Lung (tissue), 12 donors: ENCODE measurements around the gene STXBP4. TPM values are rescaled to one million over a fixed set of nuclear protein-coding genes. Genes with fewer than 3 reads are reported as not detected.

Experiments
- ATAC-seq: fragments of 200-7000 bp; cut with Tn5 transposase; one replicate; pipeline ENCODE4 v1.9.1; 2020; ENCODE audit warnings: moderate number of reproducible peaks; ENCODE audit not compliant: insufficient read depth, low FRiP score
- DNase-seq, 3 donors: peaks; one replicate each; pipeline ENCODE4 v3.0.0-alpha.2; 2013 to 2017
- H3K27ac ChIP-seq, 2 donors: one replicate each; pipeline ENCODE4 v1.5.1; 2013; ENCODE audit warnings: mild to moderate bottlenecking in 2 of 2, moderate library complexity in 2 of 2, control low read depth in 1 of 2, inconsistent platforms in 1 of 2, low read depth in 1 of 2, low read length in 1 of 2
- H3K27me3 ChIP-seq, 3 donors: one replicate each; pipeline ENCODE4 v1.5.1; 2013; ENCODE audit warnings: low read length in 2 of 3; ENCODE audit not compliant: control insufficient read depth in 3 of 3, insufficient read depth in 3 of 3
- H3K36me3 ChIP-seq, 4 donors: one replicate each; pipeline ENCODE4 v1.5.1; 2013; ENCODE audit warnings: low read length in 4 of 4, mild to moderate bottlenecking in 1 of 4, moderate library complexity in 1 of 4; ENCODE audit not compliant: control insufficient read depth in 4 of 4, insufficient read depth in 4 of 4
- H3K4me1 ChIP-seq, 5 donors: one replicate each; pipeline ENCODE4 v1.5.1; 2013; ENCODE audit warnings: low read length in 5 of 5, mild to moderate bottlenecking in 2 of 5, moderate library complexity in 1 of 5; ENCODE audit not compliant: control insufficient read depth in 5 of 5, insufficient read depth in 5 of 5
- H3K4me3 ChIP-seq: one replicate; pipeline ENCODE4 v1.5.1; 2013; ENCODE audit warnings: mild to moderate bottlenecking, control low read depth, moderate library complexity
- H3K9ac ChIP-seq, 2 donors: one replicate each; pipeline ENCODE4 v1.5.1; 2013; ENCODE audit warnings: low read length in 2 of 2, control low read depth in 1 of 2; ENCODE audit not compliant: insufficient read depth in 1 of 2
- H3K9me3 ChIP-seq, 4 donors: one replicate each; pipeline ENCODE4 v1.5.1; 2013; ENCODE audit warnings: low read length in 3 of 4, mild to moderate bottlenecking in 1 of 4, moderate library complexity in 1 of 4; ENCODE audit not compliant: control insufficient read depth in 4 of 4, insufficient read depth in 3 of 4
- CTCF ChIP-seq: IDR thresholded peaks from 2 replicates; pipeline ENCODE4 v1.5.1; 2012; ENCODE audit warnings: mild to moderate bottlenecking; ENCODE audit errors: control extremely low read depth, extremely low read depth
- WGBS, 2 donors: extraction: QIAGEN DNeasy Blood & Tissue Kit; methylation state at CpG; one replicate each; pipeline ENCODE4 v1.1.7; 2013; 5-methylcytosine and 5-hydroxymethylcytosine counted together
- polyA plus RNA-seq, 2 donors: library from polyadenylated mRNA; stranded (reverse); fragments of 200-250 nt; gene quantifications; one replicate each; pipeline ENCODE4 v1.2.1, GENCODE V29; 2013
- total RNA-seq, 2 donors: library from RNA; depleted of rRNA in 1 of 2; stranded (reverse); fragments of >200 nt in 1 of 2; gene quantifications; one replicate each; pipeline ENCODE4 v1.2.1, GENCODE V29; 2014 to 2021
- donor health status: control.
- donor health status: control.
- donor health status: Bipolar disorder and iron deficiency.
- donor health status: healthy.
- donor health status: DM: yes; HTN: yes; CAD: no.

Gene STXBP4
- total and polyA plus RNA-seq, 4 donors: 1.4 to 44.1 (median 7.7) TPM

- Histone ChIP-seq H3K9ac (no peak overlapping the region), H3K4me1 (no peaks in the 10 kb centered on the region), H3K36me3 (peaks cover 0 to 22% (median 0%) of the 10 kb centered on the region in 4 donors), H3K27me3 (no peaks in the 10 kb centered on the region), H3K27ac (no peak overlapping the region), H3K4me3 (no peak overlapping the region), H3K9me3 (no peaks in the 10 kb centered on the region)
- TF ChIP-seq CTCF: no peak
- 94 to 96% methylated on average over 1 of the region's 1 CpG for WGBS, 2 donors
- ATAC-seq (no peak), DNase-seq (no peak)
Measured at GRCh38 chr17:54996441-54996840, 27.9 kb downstream of the STXBP4 start.

GRCh38 chr17:55002458-55002857, 33.9 kb downstream of the STXBP4 start:
- TF ChIP-seq CTCF: no peak
- H3K4me1 ChIP-seq: no peaks in the 10 kb centered on the region
- no peak overlapping the region for H3K9ac ChIP-seq
- no peaks in the 10 kb centered on the region for H3K27me3 ChIP-seq
- ATAC-seq: no peak
- H3K27ac ChIP-seq: no peak overlapping the region
- peaks cover 0 to 12% (median 1%) of the 10 kb centered on the region in 4 donors for H3K36me3 ChIP-seq
- H3K9me3 ChIP-seq: no peaks in the 10 kb centered on the region
- no peak for DNase-seq
- H3K4me3 ChIP-seq: no peak overlapping the region

GRCh38 chr17:55004484-55004883, 35.9 kb downstream of the STXBP4 start:
- DNase-seq (no peak), ATAC-seq (no peak)
- Histone ChIP-seq H3K27ac (no peak overlapping the region), H3K36me3 (peaks cover 0 to 19% (median 6%) of the 10 kb centered on the region in 4 donors), H3K4me1 (no peaks in the 10 kb centered on the region), H3K4me3 (no peak overlapping the region), H3K9ac (no peak overlapping the region), H3K9me3 (no peaks in the 10 kb centered on the region), H3K27me3 (no peaks in the 10 kb centered on the region)
- WGBS, 2 donors: 78 to 93% methylated on average over 5 of the region's 5 CpGs
- TF ChIP-seq CTCF: no peak

- H3K9ac ChIP-seq: no peak overlapping the region
- no peaks in the 10 kb centered on the region for H3K4me1 ChIP-seq
- ATAC-seq (no peak), DNase-seq (no peak)
- peaks cover 0 to 14% (median 6%) of the 10 kb centered on the region in 4 donors for H3K36me3 ChIP-seq
- TF ChIP-seq CTCF: no peak
- no peaks in the 10 kb centered on the region for H3K9me3 ChIP-seq
- H3K4me3 ChIP-seq: no peak overlapping the region
- WGBS, 2 donors: 93% methylated on average over 1 of the region's 1 CpG
- no peaks in the 10 kb centered on the region for H3K27me3 ChIP-seq
- no peak overlapping the region for H3K27ac ChIP-seq
Measured at GRCh38 chr17:55005520-55005919, 37.0 kb downstream of the STXBP4 start.
